KG1 (cell line): ENCODE results near the gene NPEPL1.
"Not testable (repeated sequence)": the region's sequence is repeated elsewhere in the genome, so short reads cannot be mapped to it uniquely, and the experiment has no call there.

Source experiments
- DNase-seq: peaks from one replicate; lab custom pipeline; 2025; lab: John Stamatoyannopoulos, UW

NPEPL1 gene

GRCh38 chr20:58692579-58693225, at the start of gene NPEPL1:
Gene NPEPL1, plus strand, starts transcription at chr20:58692800. Its CDS starts 101 bp downstream, at chr20:58692901.
- no peak for DNase-seq

GRCh38 chr20:58642896-58643295, 49.7 kb upstream of the NPEPL1 start:
- DNase-seq = not testable (repeated sequence)

GRCh38 chr20:58645412-58645968, 47.1 kb upstream of the NPEPL1 start:
- no peak for DNase-seq

GRCh38 chr20:58646257-58646656, 46.3 kb upstream of the NPEPL1 start:
- no peak for DNase-seq

- DNase-seq = no peak
These were observed 45.9 kb upstream of the NPEPL1 start for GRCh38 chr20:58646703-58647102.

GRCh38 chr20:58647162-58647795, 45.3 kb upstream of the NPEPL1 start:
- no peak for DNase-seq

- no peak for DNase-seq
These were observed 44.7 kb upstream of the NPEPL1 start for GRCh38 chr20:58647796-58648501.

GRCh38 chr20:58648502-58648825, 44.1 kb upstream of the NPEPL1 start:
- DNase-seq = not testable (repeated sequence)

- DNase-seq = no peak
These were observed 43.1 kb upstream of the NPEPL1 start for GRCh38 chr20:58649288-58650180.

- DNase-seq = no peak
These were observed 42.3 kb upstream of the NPEPL1 start for GRCh38 chr20:58650181-58650775.

GRCh38 chr20:58650776-58651558, 41.6 kb upstream of the NPEPL1 start, which contains the start of gene STX16:
Gene STX16, plus strand, starts transcription at chr20:58651283. Its CDS starts 724 bp downstream, at chr20:58652007.
- DNase-seq = peak; percentile 74

- no peak for DNase-seq
These were observed 41.0 kb upstream of the NPEPL1 start for GRCh38 chr20:58651559-58651945.

- DNase-seq = peak; percentile 53
These were observed 40.5 kb upstream of the NPEPL1 start for GRCh38 chr20:58651946-58652605.

GRCh38 chr20:58652606-58653294, 39.9 kb upstream of the NPEPL1 start:
- DNase-seq = peak; percentile 45

GRCh38 chr20:58654337-58654736, 38.3 kb upstream of the NPEPL1 start:
- DNase-seq = no peak

GRCh38 chr20:58655328-58656107, 37.1 kb upstream of the NPEPL1 start:
- no peak for DNase-seq

- DNase-seq = no peak
These were observed 35.8 kb upstream of the NPEPL1 start for GRCh38 chr20:58656831-58657230.

GRCh38 chr20:58657262-58657661, 35.3 kb upstream of the NPEPL1 start:
- DNase-seq = no peak

GRCh38 chr20:58657986-58658385, 34.6 kb upstream of the NPEPL1 start:
- DNase-seq = no peak
